ENCODE results near the gene ARHGAP21. TPM values are rescaled to one million over a fixed set of nuclear protein-coding genes. Genes with fewer than 3 reads are reported as not detected.

Gene ARHGAP21
- total and polyA plus RNA-seq, 11 donors: 20.8 to 71.9 (median 48.4) TPM

GRCh38 chr10:24718031-24718855, 5.4 kb downstream of the ARHGAP21 start:
- DNase-seq (no peak), ATAC-seq (no peak)
- peaks cover 0 to 3% (median 0%) of the 10 kb centered on the region in 9 donors for H3K36me3 ChIP-seq
- no peaks in the 10 kb centered on the region for H3K9me3 ChIP-seq
- 80 to 86% (median 85%) methylated on average over 10 of the region's 10 CpGs for WGBS, 4 donors
- peaks cover 0 to 83% (median 68%) of the 10 kb centered on the region in 12 donors for H3K4me1 ChIP-seq
- intact Hi-C loops (cut with DNase I): no loop called here
- no peak overlapping the region for H3K27ac ChIP-seq
- H3K27me3 ChIP-seq: no peaks in the 10 kb centered on the region
- TF ChIP-seq, protein P1, sequence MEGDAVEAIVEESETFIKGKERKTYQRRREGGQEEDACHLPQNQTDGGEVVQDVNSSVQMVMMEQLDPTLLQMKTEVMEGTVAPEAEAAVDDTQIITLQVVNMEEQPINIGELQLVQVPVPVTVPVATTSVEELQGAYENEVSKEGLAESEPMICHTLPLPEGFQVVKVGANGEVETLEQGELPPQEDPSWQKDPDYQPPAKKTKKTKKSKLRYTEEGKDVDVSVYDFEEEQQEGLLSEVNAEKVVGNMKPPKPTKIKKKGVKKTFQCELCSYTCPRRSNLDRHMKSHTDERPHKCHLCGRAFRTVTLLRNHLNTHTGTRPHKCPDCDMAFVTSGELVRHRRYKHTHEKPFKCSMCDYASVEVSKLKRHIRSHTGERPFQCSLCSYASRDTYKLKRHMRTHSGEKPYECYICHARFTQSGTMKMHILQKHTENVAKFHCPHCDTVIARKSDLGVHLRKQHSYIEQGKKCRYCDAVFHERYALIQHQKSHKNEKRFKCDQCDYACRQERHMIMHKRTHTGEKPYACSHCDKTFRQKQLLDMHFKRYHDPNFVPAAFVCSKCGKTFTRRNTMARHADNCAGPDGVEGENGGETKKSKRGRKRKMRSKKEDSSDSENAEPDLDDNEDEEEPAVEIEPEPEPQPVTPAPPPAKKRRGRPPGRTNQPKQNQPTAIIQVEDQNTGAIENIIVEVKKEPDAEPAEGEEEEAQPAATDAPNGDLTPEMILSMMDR (IDR thresholded peaks at IDR 0.05): no peak
- TF ChIP-seq POLR2A (IDR thresholded peaks at IDR 0.05): no peak
- peak overlapping the region in 5 of 12 donors; percentile 9 to 96 (median 19) for H3K4me3 ChIP-seq

- H3K9me3 ChIP-seq: no peaks in the 10 kb centered on the region
- H3K27me3 ChIP-seq: no peaks in the 10 kb centered on the region
- peak in 3 of 4 donors; percentile 6 to 50 (median 21) for ATAC-seq
- 37 to 51% (median 43%) methylated on average over 5 of the region's 5 CpGs for WGBS, 4 donors
- peaks cover 0 to 3% (median 0%) of the 10 kb centered on the region in 9 donors for H3K36me3 ChIP-seq
- TF ChIP-seq, protein P1 (IDR thresholded peaks at IDR 0.05): no peak
- no peak for TF ChIP-seq POLR2A (IDR thresholded peaks at IDR 0.05)
- intact Hi-C loops (cut with DNase I): no loop called here
- H3K4me3 ChIP-seq: peak overlapping the region in 1 of 12 donors; percentile 5
- H3K27ac ChIP-seq: peak overlapping the region in 1 of 12 donors; percentile 11
- peaks cover 0 to 94% (median 78%) of the 10 kb centered on the region in 12 donors for H3K4me1 ChIP-seq
- no peak for DNase-seq
Measured at GRCh38 chr10:24716295-24716694, 7.4 kb downstream of the ARHGAP21 start.

- peaks cover 0 to 96% (median 77%) of the 10 kb centered on the region in 12 donors for H3K4me1 ChIP-seq
- intact Hi-C loops (cut with DNase I): no loop called here
- DNase-seq (no peak), ATAC-seq (no peak)
- H3K27ac ChIP-seq: no peak overlapping the region
- H3K4me3 ChIP-seq: no peak overlapping the region
- 51 to 64% (median 59%) methylated on average over 5 of the region's 5 CpGs for WGBS, 4 donors
- H3K9me3 ChIP-seq: no peaks in the 10 kb centered on the region
- H3K36me3 ChIP-seq: peaks cover 0 to 3% (median 0%) of the 10 kb centered on the region in 9 donors
- no peaks in the 10 kb centered on the region for H3K27me3 ChIP-seq
- no peak for TF ChIP-seq POLR2A (IDR thresholded peaks at IDR 0.05)
- TF ChIP-seq, protein P1 (IDR thresholded peaks at IDR 0.05): no peak
Measured at GRCh38 chr10:24715246-24715769, 8.4 kb downstream of the ARHGAP21 start.

DNA sequence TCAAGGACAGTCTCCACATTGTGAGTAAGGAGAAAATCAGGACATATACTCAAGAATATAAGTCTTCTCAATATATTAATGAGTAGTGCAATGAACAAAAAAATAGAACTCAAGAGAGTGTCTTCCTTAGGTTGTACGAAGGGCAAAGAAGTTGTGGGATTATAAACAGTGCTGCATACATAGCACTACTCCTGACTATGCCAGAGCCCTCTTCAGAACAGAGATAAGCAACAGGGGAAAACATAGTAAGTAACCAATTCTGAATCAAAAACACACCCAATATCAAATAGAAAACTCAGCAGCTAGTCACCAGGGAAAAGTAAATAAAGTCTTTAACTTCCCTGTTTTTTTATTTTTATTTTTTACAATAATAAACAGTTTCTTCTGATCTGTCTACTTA, 10.6 kb downstream of the ARHGAP21 start:
- Histone ChIP-seq H3K4me3 (no peak overlapping the region), H3K27me3 (no peaks in the 10 kb centered on the region), H3K36me3 (peaks cover 0 to 3% (median 0%) of the 10 kb centered on the region in 9 donors), H3K4me1 (peaks cover 0 to 97% (median 63%) of the 10 kb centered on the region in 12 donors), H3K9me3 (no peaks in the 10 kb centered on the region), H3K27ac (peak overlapping the region in 2 of 12 donors; percentile 9 to 31)
- 33 to 54% (median 52%) methylated on average over 1 of the region's 1 CpG for WGBS, 4 donors
- DNase-seq (no peak), ATAC-seq (peak; percentile 51 to 67 (median 56))
- TF ChIP-seq POLR2A (IDR thresholded peaks at IDR 0.05): no peak
- TF ChIP-seq, protein P1 (IDR thresholded peaks at IDR 0.05): no peak
- intact Hi-C loops (cut with DNase I): no loop called here

All from heart left ventricle (tissue), 16 donors.